Hematopoietic multipotent progenitor cell (in vitro differentiated cells): ENCODE measurements around the gene PTPRJ. TPM values are rescaled to one million over a fixed set of nuclear protein-coding genes. Genes with fewer than 3 reads are reported as not detected.

ENCODE experiments used
- DNase-seq, 3 donors: peaks; one replicate each; pipeline ENCODE4 v3.0.0-alpha.2; 2011 to 2015; ENCODE audit warnings: low read depth in 2 of 3, low spot score in 2 of 3
- total RNA-seq: library from RNA; depleted of rRNA; stranded (reverse); fragments of >200 nt; gene quantifications from one replicate; pipeline ENCODE4 v1.2.3, GENCODE V29; 2012

PTPRJ gene
- total RNA-seq, 1 donor = 2.2 TPM

GRCh38 chr11:48105096-48105990 lies 125.0 kb downstream of the PTPRJ start:
- DNase-seq = no peak

GRCh38 chr11:48106166-48106565 lies 125.8 kb downstream of the PTPRJ start:
- no peak for DNase-seq

GRCh38 chr11:48107188-48107704 lies 126.9 kb downstream of the PTPRJ start:
- DNase-seq = no peak

GRCh38 chr11:48108231-48109045 lies 128.1 kb downstream of the PTPRJ start:
- no peak for DNase-seq

- DNase-seq = peak in 2 of 3 donors; percentile 18 to 52
These were observed 128.8 kb downstream of the PTPRJ start for GRCh38 chr11:48109046-48109666.

GRCh38 chr11:48110509-48110766 lies 130.1 kb downstream of the PTPRJ start:
- DNase-seq = no peak

GRCh38 chr11:48111891-48112290 lies 131.5 kb downstream of the PTPRJ start:
- no peak for DNase-seq

GRCh38 chr11:48114740-48115139 lies 134.4 kb downstream of the PTPRJ start:
- DNase-seq = no peak

GRCh38 chr11:48116437-48117228 lies 136.3 kb downstream of the PTPRJ start:
- DNase-seq = peak in 2 of 3 donors; percentile 12 to 40

- no peak for DNase-seq
These were observed 141.9 kb downstream of the PTPRJ start for GRCh38 chr11:48122246-48122645.

GRCh38 chr11:48122656-48123055 lies 142.3 kb downstream of the PTPRJ start:
- DNase-seq = no peak

- no peak for DNase-seq
These were observed 143.0 kb downstream of the PTPRJ start for GRCh38 chr11:48123254-48123875.

- DNase-seq = no peak
These were observed 143.8 kb downstream of the PTPRJ start for GRCh38 chr11:48123934-48124755.

- DNase-seq = no peak
These were observed 144.5 kb downstream of the PTPRJ start for GRCh38 chr11:48124880-48125279.

- DNase-seq = no peak
These were observed 145.5 kb downstream of the PTPRJ start for GRCh38 chr11:48125866-48126265.

- no peak for DNase-seq
These were observed 147.3 kb downstream of the PTPRJ start for GRCh38 chr11:48127521-48128183.

GRCh38 chr11:48129697-48130395 lies 149.5 kb downstream of the PTPRJ start:
- DNase-seq = no peak
